Duodenal mucosa (tissue), 2 donors: Measurements from ENCODE around the gene WDR35.
"Not testable (repeated sequence)": the region's sequence is repeated elsewhere in the genome, so short reads cannot be mapped to it uniquely, and the experiment has no call there.

Source experiments
- H3K27ac ChIP-seq: one replicate; pipeline ENCODE4 v1.7.0; 2013; ENCODE audit warnings: low read depth, low read length
- H3K27me3 ChIP-seq, 2 donors: one replicate each; pipeline ENCODE4 v1.7.0; 2013; ENCODE audit warnings: low read length in 2 of 2, control low read depth in 1 of 2; ENCODE audit not compliant: insufficient read depth in 2 of 2, control insufficient read depth in 1 of 2
- H3K36me3 ChIP-seq, 2 donors: one replicate each; pipeline ENCODE4 v1.7.0; 2013; ENCODE audit warnings: low read length in 2 of 2, control low read depth in 1 of 2; ENCODE audit not compliant: insufficient read depth in 2 of 2, control insufficient read depth in 1 of 2
- H3K4me1 ChIP-seq, 2 donors: one replicate each; pipeline ENCODE4 v1.7.0; 2013; ENCODE audit warnings: low read length in 2 of 2, control low read depth in 1 of 2; ENCODE audit not compliant: insufficient read depth in 2 of 2, control insufficient read depth in 1 of 2
- H3K4me3 ChIP-seq, 2 donors: one replicate each; pipeline ENCODE4 v1.7.0; 2013; ENCODE audit warnings: low read length in 2 of 2, low read depth in 1 of 2
- H3K9ac ChIP-seq, 2 donors: one replicate each; pipeline ENCODE4 v1.7.0; 2013; ENCODE audit warnings: low read length in 2 of 2, low read depth in 1 of 2
- H3K9me3 ChIP-seq, 2 donors: one replicate each; pipeline ENCODE4 v1.7.0; 2013; ENCODE audit warnings: low read length in 2 of 2, control low read depth in 1 of 2; ENCODE audit not compliant: control insufficient read depth in 1 of 2

The WDR35 gene

DNA sequence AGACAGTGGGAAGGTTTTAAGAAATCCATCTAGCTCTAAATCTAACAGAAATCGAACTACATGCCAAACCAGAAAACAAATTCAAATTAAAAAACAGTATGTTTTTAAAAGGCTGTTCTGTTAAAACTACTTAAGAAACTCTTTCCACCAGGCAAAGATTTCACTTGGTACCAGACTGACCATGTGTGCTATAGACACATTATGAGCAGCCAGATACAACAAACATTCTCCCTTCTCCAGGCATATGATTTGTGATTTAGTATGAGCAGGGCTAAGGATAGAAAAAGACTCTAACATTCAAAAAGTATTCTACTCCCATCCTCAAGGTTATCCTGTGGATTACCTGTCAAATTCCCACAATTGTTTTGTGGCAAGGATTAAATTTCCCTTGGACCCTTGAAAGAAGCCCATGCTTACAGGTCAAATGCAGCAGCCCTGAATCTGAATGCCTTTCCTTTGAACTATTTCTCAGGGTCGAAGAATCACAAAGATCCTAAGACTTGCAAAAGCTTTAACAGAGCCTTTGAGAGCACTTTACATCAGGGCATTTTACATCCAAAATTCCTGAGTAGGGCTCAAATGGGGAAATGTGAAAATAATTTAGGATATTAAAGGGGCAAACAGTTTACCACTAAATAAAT lies 45.6 kb downstream of the WDR35 start:
- no peaks in the 10 kb centered on the region for H3K9me3 ChIP-seq
- H3K4me3 ChIP-seq, result no peak overlapping the region
- no peak overlapping the region for H3K9ac ChIP-seq
- H3K27me3 ChIP-seq, result no peaks in the 10 kb centered on the region
- H3K27ac ChIP-seq, result no peak overlapping the region
- no peaks in the 10 kb centered on the region for H3K36me3 ChIP-seq
- H3K4me1 ChIP-seq, result no peaks in the 10 kb centered on the region

DNA sequence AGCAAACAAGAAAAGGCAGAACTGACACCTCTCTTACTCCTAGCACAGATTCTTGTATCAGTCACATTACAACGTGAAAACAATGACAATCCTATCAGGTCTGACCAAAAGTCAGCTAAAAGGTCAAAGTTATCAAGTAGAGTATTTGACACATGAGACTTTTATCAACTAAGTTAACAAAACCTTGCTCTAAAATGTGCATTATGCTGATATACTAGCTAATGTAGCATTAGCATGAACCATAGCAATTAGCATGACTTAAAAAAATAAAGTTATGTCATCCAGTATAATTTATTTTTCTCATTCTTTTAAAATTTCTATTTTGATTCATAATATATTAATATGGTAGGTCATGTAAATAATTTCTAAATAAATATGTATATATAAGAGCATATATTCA lies 46.7 kb downstream of the WDR35 start:
- no peaks in the 10 kb centered on the region for H3K27me3 ChIP-seq
- H3K4me1 ChIP-seq, result no peaks in the 10 kb centered on the region
- no peaks in the 10 kb centered on the region for H3K36me3 ChIP-seq
- H3K27ac ChIP-seq, result no peak overlapping the region
- no peak overlapping the region for H3K4me3 ChIP-seq
- no peak overlapping the region for H3K9ac ChIP-seq
- H3K9me3 ChIP-seq, result no peaks in the 10 kb centered on the region

DNA sequence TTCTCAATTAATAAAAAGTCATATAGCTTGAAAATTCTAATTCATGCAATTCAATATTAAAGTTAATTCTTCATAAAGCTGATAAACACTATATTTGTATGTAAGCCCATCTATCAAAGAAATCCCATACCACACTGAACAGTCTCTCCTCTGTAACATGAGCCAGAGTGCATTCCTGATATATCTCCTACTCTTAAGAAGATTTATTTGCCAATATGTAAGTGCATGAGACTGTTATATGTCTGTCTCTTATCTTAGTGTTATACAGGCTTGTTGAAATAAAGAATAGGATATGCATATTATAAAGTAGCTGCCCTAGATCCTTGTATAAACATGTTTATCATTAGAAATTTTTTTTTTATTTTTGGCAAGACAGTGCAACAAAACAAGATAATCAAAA lies 47.7 kb downstream of the WDR35 start:
- H3K36me3 ChIP-seq, result no peaks in the 10 kb centered on the region
- no peak overlapping the region for H3K4me3 ChIP-seq
- H3K9me3 ChIP-seq, result no peaks in the 10 kb centered on the region
- no peaks in the 10 kb centered on the region for H3K4me1 ChIP-seq
- H3K9ac ChIP-seq, result no peak overlapping the region
- H3K27ac ChIP-seq, result no peak overlapping the region
- H3K27me3 ChIP-seq, result no peaks in the 10 kb centered on the region

DNA sequence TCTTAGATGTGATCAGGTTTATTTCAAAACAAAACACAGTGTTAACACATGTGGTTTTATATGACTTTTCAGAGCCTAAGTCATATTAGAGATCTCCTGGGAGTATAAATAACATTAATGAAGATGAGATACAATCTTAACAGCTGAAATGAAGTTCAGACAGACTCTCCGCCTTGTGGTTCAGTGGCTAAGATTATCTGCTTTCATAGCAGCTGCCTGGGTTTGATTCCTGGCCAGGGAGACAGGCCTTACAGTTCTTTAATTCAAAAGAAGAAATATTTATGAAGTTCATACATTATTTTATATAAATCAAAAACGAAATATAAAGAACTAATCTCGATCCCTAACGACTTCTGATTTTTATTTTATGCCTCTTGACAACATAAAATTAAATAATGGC lies 52.9 kb downstream of the WDR35 start:
- H3K4me1 ChIP-seq, result no peaks in the 10 kb centered on the region
- H3K36me3 ChIP-seq, result no peaks in the 10 kb centered on the region
- no peaks in the 10 kb centered on the region for H3K27me3 ChIP-seq
- H3K4me3 ChIP-seq, result no peak overlapping the region
- no peak overlapping the region for H3K9ac ChIP-seq
- no peaks in the 10 kb centered on the region for H3K9me3 ChIP-seq
- no peak overlapping the region for H3K27ac ChIP-seq

DNA sequence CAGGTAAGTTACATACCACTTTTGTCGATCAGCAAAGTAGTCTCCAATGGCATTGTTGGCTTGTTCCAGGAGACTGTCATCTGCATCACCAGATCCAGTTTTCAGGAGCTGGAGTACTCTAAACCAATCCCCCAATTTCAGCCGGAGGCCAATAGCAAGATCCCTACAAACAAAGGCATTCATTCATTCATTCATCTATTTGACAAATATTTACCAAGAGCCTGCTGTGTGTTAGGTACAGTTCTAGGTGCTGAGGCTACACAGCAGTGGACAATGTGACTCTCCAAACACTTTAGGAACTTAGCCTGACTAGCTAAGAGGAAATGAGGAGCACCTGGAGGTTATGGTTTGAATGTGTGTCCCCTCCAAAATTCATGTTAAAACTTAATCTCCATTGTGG lies 53.7 kb downstream of the WDR35 start:
- H3K27ac ChIP-seq, result no peak overlapping the region
- no peaks in the 10 kb centered on the region for H3K4me1 ChIP-seq
- H3K4me3 ChIP-seq, result no peak overlapping the region
- no peaks in the 10 kb centered on the region for H3K9me3 ChIP-seq
- H3K27me3 ChIP-seq, result no peaks in the 10 kb centered on the region
- H3K36me3 ChIP-seq, result no peaks in the 10 kb centered on the region
- H3K9ac ChIP-seq, result no peak overlapping the region

DNA sequence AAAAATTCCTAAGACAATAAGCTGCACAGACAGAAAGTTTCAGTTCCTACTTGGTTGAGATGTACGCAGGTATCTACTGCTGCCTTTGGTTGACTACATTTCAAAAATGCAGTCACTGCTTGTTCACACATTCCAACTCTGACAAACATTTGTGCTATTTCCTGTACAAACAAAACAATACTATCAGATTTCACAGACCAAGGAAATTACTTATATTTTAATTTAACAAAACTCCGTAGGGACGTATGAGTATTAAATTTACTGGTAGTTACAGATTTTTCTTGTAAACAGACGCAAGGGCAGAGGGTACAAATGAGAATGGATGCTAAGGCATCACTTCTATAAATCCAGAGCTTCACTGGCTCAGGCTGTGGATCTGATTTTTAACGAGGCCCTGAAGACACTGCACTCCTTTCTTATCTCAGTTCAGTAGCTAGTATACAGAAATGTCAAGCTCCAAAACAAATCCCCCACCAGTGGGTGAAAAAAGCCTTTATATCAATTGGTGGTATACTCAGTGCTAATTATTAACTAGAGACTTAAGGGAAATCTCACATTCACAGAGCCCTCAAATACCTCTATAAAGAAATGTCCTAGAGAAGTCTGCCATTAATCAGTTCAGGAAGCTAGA lies 56.4 kb downstream of the WDR35 start:
- Histone ChIP-seq H3K27me3 (no peaks in the 10 kb centered on the region), H3K9ac (no peak overlapping the region), H3K36me3 (peaks cover 0 to 2% of the 10 kb centered on the region in 2 donors), H3K4me3 (no peak overlapping the region), H3K4me1 (no peaks in the 10 kb centered on the region), H3K27ac (no peak overlapping the region), H3K9me3 (peaks cover 0 to 3% of the 10 kb centered on the region in 2 donors)

DNA sequence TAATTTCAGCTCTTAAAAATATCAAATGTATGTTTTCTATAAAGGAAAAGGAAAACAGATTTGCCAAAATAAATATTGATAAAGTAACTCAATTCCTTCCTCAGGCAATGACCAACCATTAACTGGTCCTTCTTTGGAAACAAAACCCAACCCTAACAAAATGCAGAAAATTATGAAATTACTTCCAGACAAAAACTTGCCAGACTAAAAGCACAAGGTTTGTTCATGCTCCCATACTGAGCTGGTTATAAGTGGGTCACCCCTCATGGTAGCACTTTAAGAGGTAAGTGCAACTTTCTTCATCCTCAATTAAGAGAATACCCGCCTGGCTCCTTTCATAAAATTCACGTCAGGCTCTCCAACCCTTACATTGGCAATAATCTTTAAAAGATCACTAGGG lies 57.0 kb downstream of the WDR35 start:
- Histone ChIP-seq H3K36me3 (peaks cover 0 to 2% of the 10 kb centered on the region in 2 donors), H3K4me3 (no peak overlapping the region), H3K9me3 (peaks cover 1 to 8% of the 10 kb centered on the region in 2 donors), H3K9ac (no peak overlapping the region), H3K4me1 (no peaks in the 10 kb centered on the region), H3K27me3 (no peaks in the 10 kb centered on the region), H3K27ac (no peak overlapping the region)

DNA sequence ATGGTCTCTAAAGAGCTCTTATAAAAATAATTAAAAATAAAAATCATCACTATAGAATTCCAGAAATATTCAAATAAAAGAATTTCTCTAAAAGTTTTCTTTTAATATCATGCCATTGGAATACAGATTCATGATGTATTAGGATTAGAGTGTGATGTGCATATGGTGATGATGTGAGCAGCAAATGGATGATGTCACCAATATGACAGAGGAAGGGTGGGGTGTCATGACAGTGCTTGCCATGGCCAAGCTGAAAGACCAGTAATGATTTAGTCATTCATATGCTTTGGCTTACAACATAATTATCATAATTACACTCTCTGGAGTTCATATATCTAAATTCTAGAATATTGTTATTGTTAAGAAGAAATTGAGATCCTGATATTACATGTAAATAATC lies 60.7 kb downstream of the WDR35 start:
- Histone ChIP-seq H3K9ac (no peak overlapping the region), H3K36me3 (peaks cover 0 to 2% of the 10 kb centered on the region in 2 donors), H3K27ac (no peak overlapping the region), H3K4me3 (no peak overlapping the region), H3K9me3 (peaks cover 7 to 15% of the 10 kb centered on the region in 2 donors), H3K4me1 (no peaks in the 10 kb centered on the region), H3K27me3 (no peaks in the 10 kb centered on the region)

DNA sequence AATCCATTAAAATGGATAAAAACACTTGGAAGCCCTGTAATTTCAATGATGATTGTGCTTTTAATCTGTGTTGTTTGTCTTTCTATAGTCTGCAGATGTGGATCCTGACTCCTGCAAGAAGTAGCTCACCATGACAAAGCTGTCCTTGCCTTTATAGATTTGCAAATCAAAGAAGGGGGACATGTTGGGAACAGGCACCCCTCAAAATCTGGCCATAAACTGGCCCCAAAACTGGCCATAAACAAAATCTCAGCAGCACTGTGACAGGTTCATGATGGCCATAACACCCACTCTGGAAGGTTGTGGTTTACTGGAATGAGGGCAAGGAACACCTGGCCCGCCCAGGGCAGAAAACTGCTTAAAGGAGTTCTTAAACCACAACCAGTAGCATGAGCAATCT lies 62.1 kb downstream of the WDR35 start:
- not testable (repeated sequence) for H3K4me3 ChIP-seq, H3K4me1 ChIP-seq, H3K27ac ChIP-seq, H3K9ac ChIP-seq, H3K36me3 ChIP-seq, H3K27me3 ChIP-seq
- H3K9me3 ChIP-seq, result peaks cover 7 to 15% of the 10 kb centered on the region in 2 donors

DNA sequence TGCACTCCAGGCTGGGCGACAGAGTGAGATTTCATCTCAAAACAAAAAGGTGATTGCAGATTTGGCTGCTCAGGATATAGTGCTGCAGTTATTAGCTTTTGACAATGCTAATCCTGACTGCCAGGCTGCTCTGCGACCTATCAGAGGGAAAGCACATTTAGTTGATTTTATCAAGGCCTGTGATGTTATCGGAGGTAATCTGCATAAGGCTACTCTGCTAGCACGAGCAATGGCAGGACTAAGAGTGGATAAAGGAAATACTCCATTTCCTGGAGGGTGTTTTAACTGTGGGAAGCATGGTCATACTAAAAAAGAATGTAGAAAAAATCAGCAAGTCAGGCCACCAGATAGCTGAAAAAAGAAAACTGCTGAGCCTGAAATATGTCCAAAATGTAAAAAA lies 65.4 kb downstream of the WDR35 start:
- H3K4me3 ChIP-seq, H3K4me1 ChIP-seq, H3K9ac ChIP-seq, H3K27ac ChIP-seq, H3K36me3 ChIP-seq, H3K27me3 ChIP-seq: not testable (repeated sequence)
- H3K9me3 ChIP-seq, result peaks cover 7 to 15% of the 10 kb centered on the region in 2 donors
